ENCODE data around the gene CAMKK2.

DNA sequence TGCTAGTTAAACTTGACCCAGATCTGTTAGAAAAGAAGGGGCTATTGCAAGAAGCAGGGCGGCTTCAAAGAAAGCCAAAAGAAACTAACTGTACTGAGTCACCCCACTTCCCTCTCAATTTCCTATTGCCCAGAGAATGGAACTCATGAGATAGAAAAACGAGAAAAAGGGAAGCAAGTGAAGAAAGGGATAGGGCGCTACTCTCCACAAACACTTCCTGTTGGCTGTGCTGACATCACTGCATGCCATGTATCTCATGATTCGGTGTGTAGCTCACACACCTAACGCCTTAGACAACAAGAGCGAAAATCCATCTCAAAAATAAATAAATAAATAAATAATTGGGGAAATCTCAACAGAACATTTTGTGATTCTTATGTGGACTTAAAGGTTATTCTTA is 99.6 kb downstream of the CAMKK2 start:
- TF ChIP-seq, protein P1, sequence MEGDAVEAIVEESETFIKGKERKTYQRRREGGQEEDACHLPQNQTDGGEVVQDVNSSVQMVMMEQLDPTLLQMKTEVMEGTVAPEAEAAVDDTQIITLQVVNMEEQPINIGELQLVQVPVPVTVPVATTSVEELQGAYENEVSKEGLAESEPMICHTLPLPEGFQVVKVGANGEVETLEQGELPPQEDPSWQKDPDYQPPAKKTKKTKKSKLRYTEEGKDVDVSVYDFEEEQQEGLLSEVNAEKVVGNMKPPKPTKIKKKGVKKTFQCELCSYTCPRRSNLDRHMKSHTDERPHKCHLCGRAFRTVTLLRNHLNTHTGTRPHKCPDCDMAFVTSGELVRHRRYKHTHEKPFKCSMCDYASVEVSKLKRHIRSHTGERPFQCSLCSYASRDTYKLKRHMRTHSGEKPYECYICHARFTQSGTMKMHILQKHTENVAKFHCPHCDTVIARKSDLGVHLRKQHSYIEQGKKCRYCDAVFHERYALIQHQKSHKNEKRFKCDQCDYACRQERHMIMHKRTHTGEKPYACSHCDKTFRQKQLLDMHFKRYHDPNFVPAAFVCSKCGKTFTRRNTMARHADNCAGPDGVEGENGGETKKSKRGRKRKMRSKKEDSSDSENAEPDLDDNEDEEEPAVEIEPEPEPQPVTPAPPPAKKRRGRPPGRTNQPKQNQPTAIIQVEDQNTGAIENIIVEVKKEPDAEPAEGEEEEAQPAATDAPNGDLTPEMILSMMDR (IDR thresholded peaks at IDR 0.05; ENCODE audit: low read length), result no peak
- TF ChIP-seq EZH2 (IDR thresholded peaks at IDR 0.05; ENCODE audit: borderline replicate concordance, low read length), result no peak
